HCT116 (cell line): Measurements from ENCODE around the gene KRT13. TPM values are rescaled to one million over a fixed set of nuclear protein-coding genes. Genes with fewer than 3 reads are reported as not detected.

Experiments used
- ATAC-seq: fragments of 200-7000 bp; cut with Tn5 transposase; 2 replicates; pipeline ENCODE4 v1.9.1; 2020; ENCODE audit warnings: mild to moderate bottlenecking, moderate library complexity
- BruUV-seq: library from RNA; stranded (reverse); fragments of 400-500 nt; replicated peaks from 2 replicates; lab custom pipeline; 2021; lab: Mats Ljungman, UMichigan
- CTCF ChIA-PET: fragments of 300-600 bp; sonication (Branson Sonifier 250); formaldehyde crosslinking; loops from one replicate; lab custom pipeline; 2021; ENCODE audit warnings: antibody characterized with exemption; lab: Charles Lee
- POLR2A ChIA-PET: fragments of 300-600, 350-600 bp; sonication (Branson Sonifier 250); formaldehyde crosslinking; loops from one replicate; lab custom pipeline; 2021; ENCODE audit warnings: antibody characterized with exemption; lab: Charles Lee
- RAD21 ChIA-PET, 2 experiments: fragments of 300-600 bp; sonication (Branson Sonifier 250); formaldehyde crosslinking; loops; one replicate each; lab custom pipeline; 2023; ENCODE audit warnings: low total read pairs in 2 of 2; ENCODE audit not compliant: uncharacterized antibody in 2 of 2, unreplicated experiment in 2 of 2, low non-redundant PET in 1 of 2; lab: Charles Lee
- DNase-seq: peaks from one replicate; pipeline ENCODE4 v3.0.0-alpha.2; 2010; ENCODE audit warnings: low read depth, low spot score
- H2AFZ ChIP-seq: fragments of 200-600 bp; shearing (Covaris generic), sonication (generic); 2 replicates; pipeline ENCODE4 v1.6.1; 2017; ENCODE audit warnings: low read depth, mixed run types, mixed read lengths, antibody characterized with exemption, low read length; ENCODE audit not compliant: poor library complexity, severe bottlenecking
- H3K27ac ChIP-seq: 2 replicates; pipeline ENCODE4 v1.5.1; 2012; ENCODE audit warnings: low read depth, low read length
- H3K27me3 ChIP-seq: fragments of 200-600 bp; sonication (generic); 2 replicates; pipeline ENCODE4 v1.6.1; 2016; ENCODE audit warnings: mixed run types, low read length, mixed read lengths; ENCODE audit not compliant: insufficient read depth
- H3K36me3 ChIP-seq, 2 experiments: fragments of 200-500 bp in 1 of 2; fragments of 200-600 bp in 1 of 2; sonication (Bioruptor generic) in 1 of 2; sonication (generic) in 1 of 2; 2 replicates each; pipeline versions ENCODE4 v1.5.1 to v1.6.1; 2014 to 2016; ENCODE audit warnings: low read length in 2 of 2, inconsistent platforms in 1 of 2, mixed read lengths in 1 of 2, mixed run types in 1 of 2; ENCODE audit not compliant: insufficient read depth in 2 of 2, control insufficient read depth in 1 of 2
- H3K4me1 ChIP-seq, 2 experiments: fragments of 200-600 bp in 1 of 2; sonication (generic) in 1 of 2; 2 replicates each; pipeline versions ENCODE4 v1.5.1 to v1.6.1; 2012 to 2017; ENCODE audit warnings: low read length in 2 of 2, inconsistent platforms in 1 of 2, mild to moderate bottlenecking in 1 of 2, mixed read lengths in 1 of 2, mixed run types in 1 of 2, moderate library complexity in 1 of 2; ENCODE audit not compliant: insufficient read depth in 2 of 2, control insufficient read depth in 1 of 2
- H3K4me2 ChIP-seq: fragments of 200-600 bp; sonication (generic); 2 replicates; pipeline ENCODE4 v1.6.1; 2017; ENCODE audit warnings: mixed run types, low read length, mixed read lengths
- H3K4me3 ChIP-seq, 2 experiments: fragments of 200-600 bp in 1 of 2; sonication (generic) in 1 of 2; replicated peaks in 1 of 2; 2 replicates each; pipeline ENCODE4 v1.5.1; 2011 to 2016; ENCODE audit warnings: low read length in 2 of 2, control low read depth in 1 of 2, low read depth in 1 of 2, mild to moderate bottlenecking in 1 of 2, mixed read lengths in 1 of 2, mixed run types in 1 of 2
- H3K79me2 ChIP-seq: fragments of 200-600 bp; sonication (generic); 2 replicates; pipeline ENCODE4 v1.6.1; 2017; ENCODE audit warnings: mild to moderate bottlenecking, mixed run types, low read length, moderate library complexity, mixed read lengths; ENCODE audit not compliant: insufficient read depth
- H3K9ac ChIP-seq: fragments of 200-600 bp; sonication (generic); 2 replicates; pipeline ENCODE4 v1.6.1; 2016; ENCODE audit warnings: low read length, mixed read lengths
- H3K9me2 ChIP-seq: fragments of 200-600 bp; sonication (generic), shearing (Covaris generic); 2 replicates; pipeline ENCODE4 v1.6.1; 2017; ENCODE audit warnings: mixed run types, mild to moderate bottlenecking, moderate library complexity; ENCODE audit not compliant: insufficient read depth
- H3K9me3 ChIP-seq, 2 experiments: fragments of 200-500 bp in 1 of 2; fragments of 200-600 bp in 1 of 2; sonication (Bioruptor generic) in 1 of 2; sonication (generic) in 1 of 2; 2 replicates each; pipeline ENCODE4 v1.6.1; 2014 to 2017; ENCODE audit warnings: low read length in 2 of 2, mixed read lengths in 2 of 2, inconsistent platforms in 1 of 2, low read depth in 1 of 2, mild to moderate bottlenecking in 1 of 2, mixed run types in 1 of 2, moderate library complexity in 1 of 2; ENCODE audit not compliant: control insufficient read depth in 1 of 2, insufficient read depth in 1 of 2
- H4K20me1 ChIP-seq: fragments of 200-600 bp; sonication (generic), shearing (Covaris generic); 2 replicates; pipeline ENCODE4 v1.6.1; 2017; ENCODE audit warnings: mixed run types, mild to moderate bottlenecking, moderate library complexity; ENCODE audit not compliant: insufficient read depth
- ATF3 ChIP-seq: IDR thresholded peaks from 2 replicates; pipeline ENCODE4 v1.6.1; 2012
- CBX3 ChIP-seq: IDR thresholded peaks from 2 replicates; pipeline ENCODE4 v1.6.1; 2012; ENCODE audit warnings: low read depth
- CEBPB ChIP-seq: IDR thresholded peaks from 2 replicates; pipeline ENCODE4 v1.6.1; 2012; ENCODE audit warnings: low read depth
- CTCF ChIP-seq, 3 experiments: fragments of 200-600 bp in 1 of 3; sonication (generic) in 1 of 3; IDR thresholded peaks in 2 of 3; conservative IDR thresholded peaks in 1 of 3; 2 replicates each; pipeline ENCODE4 v1.5.1; 2012 to 2017; ENCODE audit warnings: low read depth in 2 of 3, low read length in 2 of 3, antibody characterized with exemption in 1 of 3, borderline replicate concordance in 1 of 3, control low read depth in 1 of 3, mild to moderate bottlenecking in 1 of 3, mixed read lengths in 1 of 3, mixed run types in 1 of 3, moderate library complexity in 1 of 3; ENCODE audit not compliant: insufficient read depth in 1 of 3
- EGR1 ChIP-seq: IDR thresholded peaks from 2 replicates; pipeline ENCODE4 v1.6.1; 2012; ENCODE audit warnings: low read depth
- ELF1 ChIP-seq: IDR thresholded peaks from 2 replicates; pipeline ENCODE4 v1.6.1; 2012; ENCODE audit warnings: low read depth, borderline replicate concordance
- EZH2 ChIP-seq: fragments of 200-600 bp; sonication (generic); IDR thresholded peaks from 2 replicates; pipeline ENCODE4 v1.6.1; 2017; ENCODE audit warnings: antibody characterized with exemption, mixed run types
- EZH2phosphoT487 ChIP-seq: fragments of 200-600 bp; IDR thresholded peaks from 2 replicates; pipeline ENCODE4 v1.6.1; 2018; ENCODE audit warnings: antibody characterized with exemption, borderline replicate concordance
- FOSL1 ChIP-seq: IDR thresholded peaks from 2 replicates; pipeline ENCODE4 v1.6.1; 2012; ENCODE audit warnings: low read depth
- JUND ChIP-seq: IDR thresholded peaks from 2 replicates; pipeline ENCODE4 v1.6.1; 2012
- POLR2A ChIP-seq: IDR thresholded peaks from 2 replicates; pipeline ENCODE4 v1.7.0; 2011; ENCODE audit warnings: borderline replicate concordance; ENCODE audit not compliant: insufficient read depth, insufficient read length; ENCODE audit errors: extremely low read depth
- POLR2AphosphoS5 ChIP-seq: IDR thresholded peaks from 2 replicates; pipeline ENCODE4 v1.6.1; 2011; ENCODE audit warnings: mild to moderate bottlenecking, low read depth, low read length, moderate library complexity
- REST ChIP-seq: IDR thresholded peaks from 2 replicates; pipeline ENCODE4 v1.6.1; 2012; ENCODE audit warnings: low read depth
- SIN3A ChIP-seq: IDR thresholded peaks from 2 replicates; pipeline ENCODE4 v1.6.1; 2012; ENCODE audit warnings: low read depth
- SP1 ChIP-seq: IDR thresholded peaks from 2 replicates; pipeline ENCODE4 v1.6.1; 2012; ENCODE audit warnings: low read depth
- SRF ChIP-seq: IDR thresholded peaks from 2 replicates; pipeline ENCODE4 v1.6.1; 2012; ENCODE audit warnings: low read depth
- TCF7L2 ChIP-seq: IDR thresholded peaks from 2 replicates; pipeline ENCODE4 v1.7.0; 2011; ENCODE audit warnings: borderline replicate concordance, inconsistent platforms; ENCODE audit not compliant: insufficient read depth, insufficient read length; ENCODE audit errors: extremely low read depth
- YY1 ChIP-seq: IDR thresholded peaks from 2 replicates; pipeline ENCODE4 v1.6.1; 2011; ENCODE audit warnings: low read length, low read depth, moderate library complexity, mild to moderate bottlenecking; ENCODE audit not compliant: insufficient replicate concordance; ENCODE audit errors: extremely low read depth
- ZBTB33 ChIP-seq: IDR thresholded peaks from 2 replicates; pipeline ENCODE4 v1.6.1; 2011; ENCODE audit warnings: mild to moderate bottlenecking, low read length, moderate library complexity; ENCODE audit not compliant: insufficient replicate concordance; ENCODE audit errors: extremely low read depth
- ZNF274 ChIP-seq: fragments of 200-500 bp; sonication (Bioruptor generic); IDR thresholded peaks from 2 replicates; pipeline ENCODE4 v1.6.1; 2014; ENCODE audit warnings: mild to moderate bottlenecking, low read depth, low read length, inconsistent platforms
- intact Hi-C: fragments of 100-400 bp; cut with micrococcal nuclease; formaldehyde crosslinking; loops from 2 replicates; pipeline ENCODE4 v1.10.0; 2022
- total RNA-seq: library from RNA; stranded (reverse); gene quantifications from one replicate; pipeline ENCODE4 v1.2.1, GENCODE V29; 2021; ENCODE audit not compliant: unreplicated experiment

KRT13 gene
- total RNA-seq, 1 experiment from 2014 or later: 3.7 TPM

- CTCF ChIA-PET: interaction anchor here (1.1 kb wide), 1 partner anchor 15 kb away, joined by 3 read pairs; no protein-coding TSS in a partner anchor
Measured at GRCh38 chr17:41480136-41480535, 25.3 kb downstream of the KRT13 start.

More at GRCh38 chr17:41480136-41480535, 25.3 kb downstream of the KRT13 start:
- TF ChIP-seq SP1 (no peak), YY1 (no peak), POLR2AphosphoS5 (no peak), JUND (no peak), EZH2phosphoT487 (no peak), CTCF (IDR thresholded peaks at IDR 0.05 in 2 of 3, conservative IDR thresholded peaks at IDR 0.05 in 1 of 3; ENCODE audit: borderline replicate concordance in 1 of 3, insufficient read depth in 1 of 3, low read depth in 2 of 3, low read length in 2 of 3) (no peak), EGR1 (no peak), ZBTB33 (no peak), CEBPB (no peak), ATF3 (no peak), FOSL1 (no peak), CBX3 (no peak), SIN3A (no peak), SRF (no peak), POLR2A (no peak), EZH2 (no peak), REST (no peak), TCF7L2 (no peak), ZNF274 (no peak), ELF1 (no peak)
- Histone ChIP-seq H3K79me2 (no peaks in the 10 kb centered on the region), H3K36me3 (no peaks in the 10 kb centered on the region), H2AFZ (no peak overlapping the region), H3K4me3 (no peak overlapping the region), H3K4me2 (no peak overlapping the region), H3K9ac (no peak overlapping the region), H3K4me1 (no peaks in the 10 kb centered on the region; a peak in 1 of 4 replicates), H3K27me3 (no peaks in the 10 kb centered on the region), H3K27ac (no peak overlapping the region), H3K9me3 (no peaks in the 10 kb centered on the region), H4K20me1 (no peaks in the 10 kb centered on the region), H3K9me2 (no peaks in the 10 kb centered on the region)
- intact Hi-C loops: no loop called here
- BruUV-seq: no TSS peak
- ChIA-PET POLR2A (no interaction called here), RAD21 (no interaction called here)
- DNase-seq (no peak), ATAC-seq (no peak)
